Psoas muscle (tissue), 8 donors: Measurements from ENCODE around the gene METTL1. TPM values are rescaled to one million over a fixed set of nuclear protein-coding genes. Genes with fewer than 3 reads are reported as not detected.

Experiments used
- ATAC-seq, 4 donors: fragments of 200-7000 bp; cut with Tn5 transposase; one replicate each; pipeline ENCODE4 v1.9.1; 2020; ENCODE audit warnings: moderate library complexity in 3 of 4, mild to moderate bottlenecking in 2 of 4
- DNase-seq, 2 donors: peaks; one replicate each; pipeline ENCODE4 v3.0.0-alpha.2; 2020
- H3K27ac ChIP-seq: fragments of 200-600 bp; one replicate; pipeline ENCODE4 v1.8.0; 2022
- H3K27me3 ChIP-seq, 3 donors: fragments of 200-600 bp in 1 of 3; one replicate each; pipeline versions ENCODE4 v1.6.1 to v1.8.0; 2013 to 2022; ENCODE audit warnings: low read length in 2 of 3, mild to moderate bottlenecking in 2 of 3, moderate library complexity in 1 of 3; ENCODE audit not compliant: insufficient read depth in 3 of 3
- H3K36me3 ChIP-seq, 2 donors: fragments of 200-600 bp in 1 of 2; one replicate each; pipeline versions ENCODE4 v1.6.1 to v1.8.0; 2013 to 2022; ENCODE audit warnings: low read depth in 1 of 2, mild to moderate bottlenecking in 1 of 2, moderate library complexity in 1 of 2; ENCODE audit not compliant: insufficient read depth in 1 of 2
- H3K4me1 ChIP-seq: fragments of 200-600 bp; one replicate; pipeline ENCODE4 v1.8.0; 2022
- H3K4me3 ChIP-seq: fragments of 200-600 bp; one replicate; pipeline ENCODE4 v1.8.0; 2022; ENCODE audit warnings: mild to moderate bottlenecking
- H3K9me3 ChIP-seq: fragments of 200-600 bp; one replicate; pipeline ENCODE4 v1.8.0; 2022
- CTCF ChIP-seq: fragments of 200-600 bp; IDR thresholded peaks from one replicate; pipeline ENCODE4 v1.8.0; 2022; ENCODE audit warnings: antibody characterized with exemption
- WGBS, 3 donors: extraction: QIAGEN DNeasy Blood & Tissue Kit; methylation state at CpG; one replicate each; pipeline versions ENCODE4 v1.1.6 to v1.1.7; 2013; 5-methylcytosine and 5-hydroxymethylcytosine counted together
- intact Hi-C, 2 donors: fragments of 100-400 bp; cut with DNase I; formaldehyde crosslinking; loops; one replicate each; pipeline versions ENCODE4 v1.11.0 to v1.14.2; 2022
- polyA plus RNA-seq, 3 donors: library from polyadenylated mRNA; stranded (reverse); fragments of 200-250 nt; gene quantifications; one replicate each; pipeline ENCODE4 v1.2.3, GENCODE V29; 2013
- total RNA-seq, 4 donors: library from RNA; stranded (reverse); fragmentation: NEBNext Ultra II Directional in 2 of 4; extraction: Animal tissue kit (Norgen Biotek cat#: 25700) in 2 of 4; gene quantifications; one replicate each; pipeline versions ENCODE4 v1.2.1 to v1.2.4, GENCODE V29; 2021 to 2023
- donor health status: healthy with polysubstance abuse.
- donor health status: DM: no; HTN: no; CAD: no; lungs with moderate emphysema.
- donor health status: Bipolar disorder and iron deficiency.
- donor health status: healthy.
- donor health status: DM: yes; HTN: yes; CAD: no.
- donor health status: DM: no; HTN: no; CAD: no.
- donor health status: DM: no; HTN: no; CAD: no.
- donor health status: DM: yes; HTN: yes; CAD: no.

The METTL1 gene
- total and polyA plus RNA-seq, 7 donors = 18.8 to 80.9 (median 26.3) TPM

GRCh38 chr12:57720606-57721595 is 51.0 kb downstream of the METTL1 start:
- Histone ChIP-seq H3K4me1 (no peaks in the 10 kb centered on the region), H3K27me3 (peaks cover 0 to 12% (median 5%) of the 10 kb centered on the region in 3 donors), H3K27ac (no peak overlapping the region), H3K36me3 (peaks cover 0 to 59% of the 10 kb centered on the region in 2 donors), H3K9me3 (no peaks in the 10 kb centered on the region), H3K4me3 (no peak overlapping the region)
- 78 to 82% (median 79%) methylated on average over 11 of the region's 11 CpGs for WGBS, 3 donors
- no peak for ATAC-seq
- DNase-seq = no peak
- no peak for TF ChIP-seq CTCF
- intact Hi-C loops = no loop called here

- peaks cover 0 to 9% (median 5%) of the 10 kb centered on the region in 3 donors for H3K27me3 ChIP-seq
- no peak overlapping the region for H3K27ac ChIP-seq
- ATAC-seq (no peak), DNase-seq (no peak)
- TF ChIP-seq CTCF = no peak
- intact Hi-C loops = no loop called here
- H3K36me3 ChIP-seq = peaks cover 0 to 68% of the 10 kb centered on the region in 2 donors
- H3K4me3 ChIP-seq = no peak overlapping the region
- 90 to 91% (median 90%) methylated on average over 20 of the region's 20 CpGs for WGBS, 3 donors
- no peaks in the 10 kb centered on the region for H3K4me1 ChIP-seq
- H3K9me3 ChIP-seq = no peaks in the 10 kb centered on the region
Measured at GRCh38 chr12:57719777-57720605, 51.9 kb downstream of the METTL1 start.

GRCh38 chr12:57718641-57719528 is 53.0 kb downstream of the METTL1 start:
- peaks cover 0 to 1% (median 0%) of the 10 kb centered on the region in 3 donors for H3K27me3 ChIP-seq
- ATAC-seq (no peak), DNase-seq (no peak)
- intact Hi-C loops = no loop called here
- H3K36me3 ChIP-seq = peaks cover 0 to 77% of the 10 kb centered on the region in 2 donors
- no peak overlapping the region for H3K27ac ChIP-seq
- no peaks in the 10 kb centered on the region for H3K4me1 ChIP-seq
- no peak for TF ChIP-seq CTCF
- H3K4me3 ChIP-seq = no peak overlapping the region
- H3K9me3 ChIP-seq = no peaks in the 10 kb centered on the region
- WGBS, 3 donors = 94 to 98% (median 95%) methylated on average over 15 of the region's 15 CpGs

Other genes starting within 250 kb of the METTL1 start
- 10 to 100 TPM; 29.5 to 52.9 (median 39.5) TPM for gene MBD6, start 249.3 kb downstream of the METTL1 start, total RNA-seq
- 10 to 100 TPM; 11.6 to 18.4 (median 17.5) TPM for gene MBD6, start 249.3 kb downstream of the METTL1 start, polyA plus RNA-seq
- gene DCTN2, start 224.9 kb downstream of the METTL1 start, total RNA-seq = 100 to 1,000 TPM in 2 of 4 donors, 10 to 100 TPM in 2; 91.0 to 128 (median 103) TPM
- 100 to 1,000 TPM; 107 to 165 (median 123) TPM for gene DCTN2, start 224.9 kb downstream of the METTL1 start, polyA plus RNA-seq
- gene KIF5A, start 222.1 kb downstream of the METTL1 start, total RNA-seq = under 1 TPM in 3 of 4 donors, not detected in 1; 0.04 to 0.21 (median 0.14) TPM
- under 1 TPM; 0.01 to 0.18 (median 0.04) TPM for gene KIF5A, start 222.1 kb downstream of the METTL1 start, polyA plus RNA-seq
- gene PIP4K2C, start 180.9 kb downstream of the METTL1 start, total RNA-seq = 10 to 100 TPM in 2 of 4 donors, 1 to 10 TPM in 2; 8.1 to 13.3 (median 9.9) TPM
- gene PIP4K2C, start 180.9 kb downstream of the METTL1 start, polyA plus RNA-seq = 10 to 100 TPM in 2 of 3 donors, 1 to 10 TPM in 1; 7.7 to 16.4 (median 16.0) TPM
- gene DTX3, start 167.3 kb downstream of the METTL1 start, total RNA-seq = 1 to 10 TPM; 3.5 to 9.1 (median 4.2) TPM
- gene DTX3, start 167.3 kb downstream of the METTL1 start, polyA plus RNA-seq = 1 to 10 TPM; 4.4 to 5.2 (median 4.5) TPM
- 1 to 10 TPM; 2.9 to 9.2 (median 3.5) TPM for gene ARHGEF25, start 160.7 kb downstream of the METTL1 start, total RNA-seq
- 1 to 10 TPM; 3.2 to 4.5 (median 4.2) TPM for gene ARHGEF25, start 160.7 kb downstream of the METTL1 start, polyA plus RNA-seq
- 10 to 100 TPM in 3 of 4 donors, 1 to 10 TPM in 1; 9.1 to 26.6 (median 12.1) TPM for gene B4GALNT1, start 138.9 kb downstream of the METTL1 start, total RNA-seq
- gene B4GALNT1, start 138.9 kb downstream of the METTL1 start, polyA plus RNA-seq = 10 to 100 TPM in 1 of 3 donors, 1 to 10 TPM in 2; 8.2 to 46.7 (median 8.8) TPM
- gene OS9, start 78.0 kb downstream of the METTL1 start, total RNA-seq = 10 to 100 TPM; 56.6 to 64.4 (median 61.5) TPM
- gene OS9, start 78.0 kb downstream of the METTL1 start, polyA plus RNA-seq = 10 to 100 TPM; 53.0 to 76.4 (median 74.6) TPM
- gene AGAP2, start 33.4 kb downstream of the METTL1 start, total RNA-seq = 1 to 10 TPM; 3.5 to 9.6 (median 5.8) TPM
- 1 to 10 TPM; 2.5 to 3.9 (median 2.9) TPM for gene AGAP2, start 33.4 kb downstream of the METTL1 start, polyA plus RNA-seq
- gene TSPAN31, start 27.1 kb downstream of the METTL1 start, total RNA-seq = 10 to 100 TPM; 14.6 to 21.0 (median 18.8) TPM
- 10 to 100 TPM; 16.8 to 31.2 (median 23.2) TPM for gene TSPAN31, start 27.1 kb downstream of the METTL1 start, polyA plus RNA-seq
- gene CDK4, start 19.8 kb downstream of the METTL1 start, total RNA-seq = 10 to 100 TPM; 38.0 to 74.1 (median 53.6) TPM
- gene CDK4, start 19.8 kb downstream of the METTL1 start, polyA plus RNA-seq = 100 to 1,000 TPM in 1 of 3 donors, 10 to 100 TPM in 2; 52.8 to 105 (median 56.6) TPM
- gene MARCHF9, start 17.0 kb downstream of the METTL1 start, total RNA-seq = 1 to 10 TPM; 7.8 to 9.4 (median 8.8) TPM
- gene MARCHF9, start 17.0 kb downstream of the METTL1 start, polyA plus RNA-seq = 1 to 10 TPM; 5.7 to 8.8 (median 7.2) TPM
- gene CYP27B1, start 5.0 kb downstream of the METTL1 start, total RNA-seq = under 1 TPM in 3 of 4 donors, not detected in 1; 0.42 to 0.54 (median 0.50) TPM
- under 1 TPM in 2 of 3 donors, not detected in 1; 0.06 to 0.10 TPM for gene CYP27B1, start 5.0 kb downstream of the METTL1 start, polyA plus RNA-seq
- 1 to 10 TPM in 3 of 4 donors, under 1 TPM in 1; 0.89 to 1.9 (median 1.4) TPM for gene EEF1AKMT3, start 509 bp upstream of the METTL1 start, total RNA-seq
- gene EEF1AKMT3, start 509 bp upstream of the METTL1 start, polyA plus RNA-seq = 1 to 10 TPM in 1 of 3 donors, under 1 TPM in 2; 0.62 to 2.0 (median 0.66) TPM
- 10 to 100 TPM; 31.5 to 52.8 (median 50.2) TPM for gene TSFM, start 10.7 kb upstream of the METTL1 start, total RNA-seq
- gene TSFM, start 10.7 kb upstream of the METTL1 start, polyA plus RNA-seq = 10 to 100 TPM; 39.5 to 74.3 (median 59.2) TPM
- gene AVIL, start 46.6 kb upstream of the METTL1 start, total RNA-seq = 1 to 10 TPM; 1.9 to 7.5 (median 4.7) TPM
- gene AVIL, start 46.6 kb upstream of the METTL1 start, polyA plus RNA-seq = 1 to 10 TPM in 2 of 3 donors, under 1 TPM in 1; 0.94 to 4.6 (median 1.8) TPM
- gene CTDSP2, start 74.6 kb upstream of the METTL1 start, total RNA-seq = 10 to 100 TPM; 71.3 to 91.8 (median 80.0) TPM
- 10 to 100 TPM; 13.9 to 64.7 (median 44.5) TPM for gene CTDSP2, start 74.6 kb upstream of the METTL1 start, polyA plus RNA-seq
- 10 to 100 TPM in 2 of 4 donors, 1 to 10 TPM in 2; 7.4 to 13.5 (median 9.5) TPM for gene ATP23, start 169.5 kb upstream of the METTL1 start, total RNA-seq
- 10 to 100 TPM in 1 of 3 donors, 1 to 10 TPM in 2; 6.3 to 28.8 (median 8.7) TPM for gene ATP23, start 169.5 kb upstream of the METTL1 start, polyA plus RNA-seq